ENCODE results near the gene HORMAD1. TPM values are rescaled to one million over a fixed set of nuclear protein-coding genes. Genes with fewer than 3 reads are reported as not detected.

Gene HORMAD1
- total and polyA plus RNA-seq, 2 of the 13 experiments (the other 11 are each of a cell fraction or from before 2014, with no cell fraction given): not detected

- TF ChIP-seq ZNF576 (CRISPR knock-in tag; IDR thresholded peaks at IDR 0.05) (no peak), ZNF672 (CRISPR knock-in tag; IDR thresholded peaks at IDR 0.05) (no peak), CENPX (CRISPR knock-in tag; IDR thresholded peaks at IDR 0.05) (no peak), ATF1 (CRISPR knock-in tag; IDR thresholded peaks at IDR 0.05) (peak; percentile 86), NAIF1 (CRISPR knock-in tag; IDR thresholded peaks at IDR 0.05; ENCODE audit: borderline replicate concordance) (no peak), ZNF619 (CRISPR knock-in tag; IDR thresholded peaks at IDR 0.05) (no peak), ATM (IDR thresholded peaks at IDR 0.05; ENCODE audit: borderline replicate concordance) (no peak), IKZF1 (IDR thresholded peaks at IDR 0.05) (no peak), ELK4 (CRISPR knock-in tag; IDR thresholded peaks at IDR 0.05; ENCODE audit: borderline replicate concordance) (no peak), ZNF441 (CRISPR knock-in tag; IDR thresholded peaks at IDR 0.05; ENCODE audit: borderline replicate concordance) (no peak), ZNF790 (CRISPR knock-in tag; IDR thresholded peaks at IDR 0.05; ENCODE audit: borderline replicate concordance) (no peak), HHEX (CRISPR knock-in tag; IDR thresholded peaks at IDR 0.05) (no peak), TEAD3 (CRISPR knock-in tag; optimal IDR thresholded peaks at IDR 0.05; ENCODE audit: borderline replicate concordance) (peak; percentile 48), TOE1 (CRISPR knock-in tag; IDR thresholded peaks at IDR 0.05) (peak; percentile 65; the same call in 1 of the 2 replicates), CENPT (CRISPR knock-in tag; IDR thresholded peaks at IDR 0.05; ENCODE audit: low read depth) (no peak), SYNCRIP (IDR thresholded peaks at IDR 0.05; ENCODE audit: insufficient read depth, low read depth, low read length) (no peak), SALL2 (CRISPR knock-in tag; IDR thresholded peaks at IDR 0.05) (no peak), ZNF580 (CRISPR knock-in tag; IDR thresholded peaks at IDR 0.05; ENCODE audit: borderline replicate concordance, low read depth) (peak; percentile 70; the same call in 1 of the 2 replicates), ZNF12 (CRISPR knock-in tag; IDR thresholded peaks at IDR 0.05) (no peak), ZC3H13 (CRISPR knock-in tag; IDR thresholded peaks at IDR 0.05) (no peak), PBX3 (CRISPR knock-in tag; IDR thresholded peaks at IDR 0.05; ENCODE audit: borderline replicate concordance) (peak; percentile 77; the same call in 1 of the 2 replicates), XRCC5 (optimal IDR thresholded peaks at IDR 0.05; ENCODE audit: low read length) (peak; percentile 50), ZNF737 (CRISPR knock-in tag; IDR thresholded peaks at IDR 0.05; ENCODE audit: borderline replicate concordance) (no peak), SRSF1 (optimal IDR thresholded peaks at IDR 0.05; ENCODE audit: low read depth, low read length) (no peak), ZNF460 (CRISPR knock-in tag; IDR thresholded peaks at IDR 0.05; ENCODE audit: borderline replicate concordance) (no peak)
Measured at GRCh38 chr1:150696995-150697927, 23.4 kb downstream of the HORMAD1 start, which contains the start of gene GOLPH3L (continued).

Data from HepG2 (cell line).